SH-SY5Y (cell line): ENCODE measurements around the gene ATP9B.

Experiments
- GATA2 ChIP-seq: IDR thresholded peaks from 2 replicates; pipeline ENCODE4 v1.6.1; 2011; ENCODE audit warnings: mild to moderate bottlenecking, low read depth, low read length
- GATA3 ChIP-seq: IDR thresholded peaks from 2 replicates; pipeline ENCODE4 v1.6.1; 2011; ENCODE audit warnings: low read depth, mild to moderate bottlenecking, low read length, moderate library complexity

DNA sequence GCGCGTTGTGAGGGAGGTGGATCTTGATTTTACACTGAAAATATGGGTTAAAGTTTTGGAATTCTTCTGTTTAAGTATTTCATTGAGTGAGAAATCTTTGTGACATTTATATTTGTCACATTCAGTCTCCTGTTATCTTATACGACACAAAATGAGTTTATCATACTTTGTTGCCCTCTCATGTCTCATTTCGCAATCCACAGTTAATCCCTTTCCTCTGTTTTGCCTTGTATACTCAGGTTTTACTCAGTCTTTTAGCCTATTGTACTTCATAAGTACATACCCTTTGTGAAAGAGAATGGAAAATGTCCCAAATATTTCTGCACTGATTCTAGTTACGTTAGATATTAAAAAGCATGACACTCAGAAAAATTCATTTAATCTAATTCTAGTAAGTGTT lies 142.7 kb downstream of the ATP9B start:
- no peak for TF ChIP-seq GATA2
- no peak for TF ChIP-seq GATA3
